Mesothelial cell of epicardium (in vitro differentiated cells): ENCODE data around the gene NHERF2. TPM values are rescaled to one million over a fixed set of nuclear protein-coding genes. Genes with fewer than 3 reads are reported as not detected.

Experiments used
- DNase-seq, 2 experiments: peaks; one replicate each; pipeline ENCODE4 v3.0.0; 2021; ENCODE audit warnings: low spot score in 2 of 2; ENCODE audit not compliant: unreplicated experiment in 2 of 2
- H3K27ac Mint-ChIP-seq: 2 replicates; pipeline ENCODE4 v1.8.0; 2021; ENCODE audit warnings: mixed read lengths
- H3K27me3 Mint-ChIP-seq: 2 replicates; pipeline ENCODE4 v1.8.0; 2021; ENCODE audit warnings: low read depth, mixed read lengths
- H3K36me3 Mint-ChIP-seq: 2 replicates; pipeline ENCODE4 v1.8.0; 2021; ENCODE audit warnings: mixed read lengths
- H3K4me1 Mint-ChIP-seq: 2 replicates; pipeline ENCODE4 v1.8.0; 2021; ENCODE audit warnings: mixed read lengths
- H3K4me3 Mint-ChIP-seq: 2 replicates; pipeline ENCODE4 v1.8.0; 2021; ENCODE audit warnings: mild to moderate bottlenecking, moderate library complexity, mixed read lengths
- H3K9me3 Mint-ChIP-seq: 2 replicates; pipeline ENCODE4 v1.8.0; 2021; ENCODE audit warnings: mixed read lengths
- total RNA-seq: library from RNA; stranded (reverse); gene quantifications from 3 replicates; pipeline ENCODE4 v1.2.1, GENCODE V29; 2021
- TF ChIP-seq, protein P1 (sequence below): fragments of 200-600 bp; sonication (generic); IDR thresholded peaks from one replicate; pipeline ENCODE4 v1.5.0; 2021; ENCODE audit warnings: antibody characterized with exemption; ENCODE audit not compliant: unreplicated experiment

The NHERF2 gene
- total RNA-seq, 1 donor from 2014 or later = 51.3 TPM

DNA sequence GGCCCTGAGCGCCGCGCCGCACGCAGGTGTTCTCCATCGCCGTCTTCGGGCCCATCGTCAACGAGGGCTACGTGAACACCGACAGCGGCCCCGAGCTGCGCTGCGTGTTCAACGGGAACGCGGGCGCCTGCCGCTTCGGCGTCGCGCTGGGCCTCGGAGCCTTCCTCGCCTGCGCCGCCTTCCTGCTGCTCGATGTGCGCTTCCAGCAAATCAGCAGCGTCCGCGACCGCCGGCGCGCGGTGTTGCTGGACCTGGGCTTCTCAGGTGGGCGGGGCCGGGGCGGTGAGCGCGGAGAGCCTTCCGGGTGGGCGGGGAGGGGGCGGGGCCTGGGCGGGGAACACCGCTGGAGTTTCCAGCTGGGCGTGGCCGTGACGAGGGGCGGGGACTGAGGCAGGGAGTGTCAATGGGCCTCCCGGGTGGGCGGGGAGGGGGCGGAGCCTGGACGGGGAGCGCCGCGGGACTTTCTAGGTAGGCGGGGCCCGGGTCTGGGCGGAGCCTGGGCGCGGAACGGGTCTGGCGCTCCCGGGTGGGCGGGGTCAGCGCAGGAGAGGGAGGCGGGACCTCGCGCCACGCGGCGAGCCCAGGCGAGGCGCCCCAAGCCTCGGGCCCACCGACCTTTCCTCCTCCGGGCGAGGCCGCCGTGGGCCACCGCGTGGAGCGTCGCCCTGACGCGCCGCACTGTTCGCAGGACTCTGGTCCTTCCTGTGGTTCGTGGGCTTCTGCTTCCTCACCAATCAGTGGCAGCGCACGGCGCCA is 34.6 kb upstream of the NHERF2 start:
- peak; percentile 79 to 82 for DNase-seq
- no peak overlapping the region for H3K4me3 Mint-ChIP-seq
- H3K27ac Mint-ChIP-seq = no peak overlapping the region
- H3K27me3 Mint-ChIP-seq = peaks cover 39% of the 10 kb centered on the region
- H3K4me1 Mint-ChIP-seq = peaks cover 9% of the 10 kb centered on the region
- TF ChIP-seq, protein P1, sequence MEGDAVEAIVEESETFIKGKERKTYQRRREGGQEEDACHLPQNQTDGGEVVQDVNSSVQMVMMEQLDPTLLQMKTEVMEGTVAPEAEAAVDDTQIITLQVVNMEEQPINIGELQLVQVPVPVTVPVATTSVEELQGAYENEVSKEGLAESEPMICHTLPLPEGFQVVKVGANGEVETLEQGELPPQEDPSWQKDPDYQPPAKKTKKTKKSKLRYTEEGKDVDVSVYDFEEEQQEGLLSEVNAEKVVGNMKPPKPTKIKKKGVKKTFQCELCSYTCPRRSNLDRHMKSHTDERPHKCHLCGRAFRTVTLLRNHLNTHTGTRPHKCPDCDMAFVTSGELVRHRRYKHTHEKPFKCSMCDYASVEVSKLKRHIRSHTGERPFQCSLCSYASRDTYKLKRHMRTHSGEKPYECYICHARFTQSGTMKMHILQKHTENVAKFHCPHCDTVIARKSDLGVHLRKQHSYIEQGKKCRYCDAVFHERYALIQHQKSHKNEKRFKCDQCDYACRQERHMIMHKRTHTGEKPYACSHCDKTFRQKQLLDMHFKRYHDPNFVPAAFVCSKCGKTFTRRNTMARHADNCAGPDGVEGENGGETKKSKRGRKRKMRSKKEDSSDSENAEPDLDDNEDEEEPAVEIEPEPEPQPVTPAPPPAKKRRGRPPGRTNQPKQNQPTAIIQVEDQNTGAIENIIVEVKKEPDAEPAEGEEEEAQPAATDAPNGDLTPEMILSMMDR = no peak
- H3K9me3 Mint-ChIP-seq = no peaks in the 10 kb centered on the region
- H3K36me3 Mint-ChIP-seq = peaks cover 7% of the 10 kb centered on the region

GRCh38 chr16:1992704-1993317 is 33.9 kb upstream of the NHERF2 start:
- TF ChIP-seq, protein P1 = no peak
- no peak for DNase-seq
- no peak overlapping the region for H3K4me3 Mint-ChIP-seq
- peaks cover 10% of the 10 kb centered on the region for H3K36me3 Mint-ChIP-seq
- H3K9me3 Mint-ChIP-seq = no peaks in the 10 kb centered on the region
- peaks cover 9% of the 10 kb centered on the region for H3K4me1 Mint-ChIP-seq
- H3K27me3 Mint-ChIP-seq = peaks cover 38% of the 10 kb centered on the region
- no peak overlapping the region for H3K27ac Mint-ChIP-seq

GRCh38 chr16:1993731-1994131 is 33.0 kb upstream of the NHERF2 start:
- H3K4me1 Mint-ChIP-seq = peaks cover 9% of the 10 kb centered on the region
- no peak for DNase-seq
- H3K9me3 Mint-ChIP-seq = no peaks in the 10 kb centered on the region
- peak overlapping the region; percentile 26 for H3K4me3 Mint-ChIP-seq
- peaks cover 12% of the 10 kb centered on the region for H3K36me3 Mint-ChIP-seq
- H3K27me3 Mint-ChIP-seq = peaks cover 30% of the 10 kb centered on the region
- H3K27ac Mint-ChIP-seq = no peak overlapping the region
- TF ChIP-seq, protein P1 = no peak

- DNase-seq = no peak
- Mint-ChIP-seq H3K27ac (no peak overlapping the region), H3K9me3 (no peaks in the 10 kb centered on the region), H3K4me3 (no peak overlapping the region), H3K27me3 (peaks cover 4% of the 10 kb centered on the region), H3K4me1 (no peaks in the 10 kb centered on the region), H3K36me3 (peaks cover 20% of the 10 kb centered on the region)
- TF ChIP-seq, protein P1 = no peak
Observed at GRCh38 chr16:1997494-1998359, 29.0 kb upstream of the NHERF2 start.

GRCh38 chr16:1998360-1998835 is 28.3 kb upstream of the NHERF2 start:
- H3K4me1 Mint-ChIP-seq = no peaks in the 10 kb centered on the region
- no peak for DNase-seq
- peaks cover 20% of the 10 kb centered on the region for H3K36me3 Mint-ChIP-seq
- peaks cover 2% of the 10 kb centered on the region for H3K27me3 Mint-ChIP-seq
- H3K9me3 Mint-ChIP-seq = no peaks in the 10 kb centered on the region
- no peak overlapping the region for H3K27ac Mint-ChIP-seq
- TF ChIP-seq, protein P1 = no peak
- no peak overlapping the region for H3K4me3 Mint-ChIP-seq
